Naive B cell (primary cell): Measurements from ENCODE around the gene DNAJC2. TPM values are rescaled to one million over a fixed set of nuclear protein-coding genes. Genes with fewer than 3 reads are reported as not detected.

Experiments
- ATAC-seq, 2 donors: fragments of 150-1000 bp; cut with Tn5 transposase; 2 replicates each; pipeline ENCODE4 v1.10.0; 2021; ENCODE audit warnings: low read depth in 2 of 2, mild to moderate bottlenecking in 2 of 2, moderate library complexity in 2 of 2
- DNase-seq: peaks from one replicate; pipeline ENCODE4 v3.0.0; 2022
- H3K27ac Mint-ChIP-seq, 6 donors: one replicate each; pipeline ENCODE4 v1.8.0; 2020 to 2022; ENCODE audit warnings: mild to moderate bottlenecking in 6 of 6, mixed read lengths in 6 of 6, moderate library complexity in 5 of 6, inconsistent platforms in 2 of 6
- H3K27me3 Mint-ChIP-seq, 3 donors: one replicate each; pipeline ENCODE4 v1.8.0; 2021 to 2022; ENCODE audit warnings: mixed read lengths in 3 of 3, mild to moderate bottlenecking in 1 of 3
- H3K36me3 Mint-ChIP-seq, 2 donors: one replicate each; pipeline ENCODE4 v1.8.0; 2020 to 2022; ENCODE audit warnings: mixed read lengths in 2 of 2, inconsistent platforms in 1 of 2, mild to moderate bottlenecking in 1 of 2
- H3K4me1 Mint-ChIP-seq, 3 donors: one replicate each; pipeline ENCODE4 v1.8.0; 2020 to 2022; ENCODE audit warnings: mixed read lengths in 3 of 3, inconsistent platforms in 1 of 3, mild to moderate bottlenecking in 1 of 3, moderate library complexity in 1 of 3
- H3K4me3 Mint-ChIP-seq, 8 donors: one replicate each; pipeline ENCODE4 v1.8.0; 2020 to 2022; ENCODE audit warnings: mild to moderate bottlenecking in 8 of 8, mixed read lengths in 8 of 8, moderate library complexity in 8 of 8, inconsistent platforms in 2 of 8
- H3K9me3 Mint-ChIP-seq, 7 donors: one replicate each; pipeline ENCODE4 v1.8.0; 2020 to 2022; ENCODE audit warnings: mixed read lengths in 7 of 7, mild to moderate bottlenecking in 5 of 7, inconsistent platforms in 2 of 7, moderate library complexity in 1 of 7
- polyA plus RNA-seq, 6 donors: library from polyadenylated mRNA; unstranded; fragments of 300-500 nt; fragmentation: Illumina TruSeq; gene quantifications; one replicate each; pipeline ENCODE4 v1.2.3, GENCODE V29; 2021; ENCODE audit warnings: low read depth in 6 of 6

Gene DNAJC2
- polyA plus RNA-seq, 6 donors from 2014 or later: 5.7 to 27.4 (median 17.0) TPM

DNA sequence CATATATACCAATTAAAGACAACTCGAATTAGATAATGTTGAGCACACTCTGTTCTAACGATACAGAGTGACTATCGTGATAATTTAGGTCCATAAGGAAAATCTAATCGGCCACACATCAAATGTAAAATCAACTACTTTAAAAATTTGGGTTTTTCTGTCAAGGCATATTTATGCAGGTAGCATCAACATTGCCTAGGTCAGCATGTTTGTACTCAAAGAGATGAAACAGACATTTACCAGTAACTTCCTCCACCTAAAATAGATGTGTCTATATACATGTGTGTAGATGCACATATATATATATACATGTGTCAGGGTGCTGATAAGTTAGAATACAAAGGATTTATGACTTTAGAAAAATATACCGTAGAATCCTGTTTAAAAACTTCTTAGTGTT is 24.9 kb upstream of the DNAJC2 start:
- Mint-ChIP-seq H3K4me1 (no peaks in the 10 kb centered on the region), H3K4me3 (no peak overlapping the region), H3K9me3 (no peaks in the 10 kb centered on the region), H3K27ac (no peak overlapping the region), H3K27me3 (no peaks in the 10 kb centered on the region), H3K36me3 (peaks cover 8 to 24% of the 10 kb centered on the region in 2 donors)
- ATAC-seq (no peak), DNase-seq (no peak)

DNA sequence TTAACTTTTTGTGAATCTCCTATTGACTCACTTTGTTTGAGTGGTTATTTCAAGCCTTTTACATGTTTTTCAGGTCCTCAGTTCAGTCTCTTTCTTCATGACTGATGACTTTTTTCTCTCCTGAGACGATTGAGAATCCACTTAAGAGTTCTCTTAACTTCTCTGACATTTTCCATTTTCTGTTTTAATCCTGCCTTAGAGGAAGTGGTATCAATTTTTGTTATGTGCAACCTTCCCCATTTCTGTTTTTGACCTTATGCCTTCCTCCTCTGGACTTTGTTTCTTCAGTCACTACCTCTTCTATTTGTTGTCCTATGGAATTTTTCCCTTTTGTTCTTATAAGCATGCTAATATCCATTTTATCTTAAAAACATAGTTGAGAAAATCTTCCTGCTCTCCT is 5.2 kb upstream of the DNAJC2 start:
- H3K27me3 Mint-ChIP-seq: no peaks in the 10 kb centered on the region
- peaks cover 41 to 71% (median 46%) of the 10 kb centered on the region in 3 donors for H3K4me1 Mint-ChIP-seq
- H3K27ac Mint-ChIP-seq: peak overlapping the region in 2 of 6 donors; percentile 0 to 42

DNA sequence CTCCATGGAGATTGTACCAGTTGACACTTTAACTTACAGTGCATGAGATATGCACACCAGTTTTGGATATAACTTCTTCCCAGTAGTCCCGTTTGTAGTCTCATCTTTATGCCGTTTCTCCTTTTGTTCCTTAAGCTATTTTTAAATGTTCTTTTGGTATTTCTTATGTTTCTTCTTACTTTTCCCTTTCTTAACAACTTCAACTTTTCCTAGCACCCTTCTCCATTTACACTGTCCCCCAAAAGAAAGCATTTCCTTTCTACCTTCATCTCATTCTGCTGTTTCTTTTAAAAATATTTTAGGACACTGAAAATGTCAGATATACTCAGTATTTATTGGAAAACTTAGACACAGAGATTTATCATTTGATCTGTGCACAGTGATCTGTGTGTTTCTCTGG is 4.4 kb upstream of the DNAJC2 start:
- Mint-ChIP-seq H3K27ac (peak overlapping the region in 3 of 6 donors; percentile 2 to 79 (median 47)), H3K36me3 (no peaks in the 10 kb centered on the region), H3K4me1 (peaks cover 43 to 76% (median 46%) of the 10 kb centered on the region in 3 donors), H3K9me3 (no peaks in the 10 kb centered on the region), H3K4me3 (peak overlapping the region; percentile 58 to 100 (median 96)), H3K27me3 (no peaks in the 10 kb centered on the region)
- ATAC-seq (no peak), DNase-seq (no peak)

More for the DNA sequence above, 5.2 kb upstream of the DNAJC2 start:
- no peaks in the 10 kb centered on the region for H3K36me3 Mint-ChIP-seq
- DNase-seq: no peak
- ATAC-seq: no peak
- peak overlapping the region in 5 of 8 donors; percentile 50 to 97 (median 75) for H3K4me3 Mint-ChIP-seq
- H3K9me3 Mint-ChIP-seq: no peaks in the 10 kb centered on the region

DNA sequence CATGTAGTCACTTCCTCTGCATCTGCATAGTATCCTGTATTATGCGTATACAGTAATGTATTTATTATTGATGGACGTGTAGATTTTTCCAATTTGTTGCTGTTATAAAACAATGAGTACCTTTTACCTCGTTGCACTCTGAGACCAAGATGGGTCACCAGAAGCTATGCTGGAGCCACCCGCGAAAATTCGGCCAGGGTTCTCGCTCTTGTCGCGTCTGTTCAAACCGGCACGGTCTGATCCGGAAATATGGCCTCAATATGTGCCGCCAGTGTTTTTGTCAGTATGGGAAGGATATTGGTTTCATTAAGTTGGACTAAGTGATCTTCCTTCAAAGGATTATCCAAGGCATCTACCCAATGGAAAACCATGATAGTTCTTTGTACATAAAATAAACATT is 3.9 kb upstream of the DNAJC2 start:
- peak overlapping the region; percentile 96 to 100 (median 100) for H3K4me3 Mint-ChIP-seq
- H3K4me1 Mint-ChIP-seq: peaks cover 46 to 79% (median 46%) of the 10 kb centered on the region in 3 donors
- no peaks in the 10 kb centered on the region for H3K27me3 Mint-ChIP-seq
- H3K36me3 Mint-ChIP-seq: no peaks in the 10 kb centered on the region
- ATAC-seq (no peak), DNase-seq (no peak)
- H3K27ac Mint-ChIP-seq: peak overlapping the region in 5 of 6 donors; percentile 80 to 98 (median 90)
- no peaks in the 10 kb centered on the region for H3K9me3 Mint-ChIP-seq

DNA sequence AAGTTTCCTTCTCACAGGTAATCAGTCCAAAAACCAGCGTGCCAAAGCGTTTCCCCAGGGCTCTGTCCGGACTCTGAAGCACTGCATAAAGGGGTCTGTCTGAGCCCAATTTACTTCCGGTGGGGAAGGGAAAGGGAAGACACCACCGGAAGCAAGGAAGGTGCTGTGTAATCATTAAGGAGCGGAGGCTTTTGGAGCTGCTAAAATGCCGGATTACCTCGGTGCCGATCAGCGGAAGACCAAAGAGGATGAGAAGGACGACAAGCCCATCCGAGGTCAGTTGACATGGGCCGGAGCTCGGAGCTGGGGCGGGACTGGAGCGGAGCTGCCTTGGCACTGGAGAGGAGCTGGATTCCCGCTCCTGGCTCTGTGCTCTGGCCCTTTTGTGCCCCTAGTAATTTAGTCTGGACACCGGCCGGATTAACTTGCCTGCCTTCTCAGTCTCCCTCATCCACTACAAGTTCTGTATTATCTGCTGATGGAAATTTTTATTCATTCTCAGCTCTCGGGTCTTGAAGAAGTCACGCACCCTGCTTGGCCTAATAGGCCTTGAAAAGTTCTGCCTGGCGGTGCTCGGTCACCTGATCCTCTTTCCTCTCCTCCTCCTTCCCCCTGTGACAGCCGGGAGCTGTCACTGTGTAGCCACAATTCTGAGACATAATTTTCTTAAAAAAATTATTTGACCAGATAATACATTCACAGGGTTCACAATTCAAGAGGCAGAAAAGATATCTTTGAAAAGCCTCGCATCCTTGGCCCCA is 3.1 kb upstream of the DNAJC2 start, which contains the start of gene PSMC2:
Gene PSMC2, plus strand, starts transcription at position 137 of the 761 bp plus-strand sequence. Its CDS starts 69 bp downstream, at position 206.
- DNase-seq: peak; percentile 80
- no peaks in the 10 kb centered on the region for H3K27me3 Mint-ChIP-seq
- peak within 1 kb of the TSS; percentile 96 to 100 (median 100) for H3K4me3 Mint-ChIP-seq
- H3K36me3 Mint-ChIP-seq: no peaks in the 10 kb centered on the region
- peak within 1 kb of the TSS; percentile 97 to 99 (median 98) for H3K27ac Mint-ChIP-seq
- H3K4me1 Mint-ChIP-seq: peaks cover 45 to 80% (median 46%) of the 10 kb centered on the region in 3 donors
- no peaks in the 10 kb centered on the region for H3K9me3 Mint-ChIP-seq
- ATAC-seq: peak; percentile 69 to 70

DNA sequence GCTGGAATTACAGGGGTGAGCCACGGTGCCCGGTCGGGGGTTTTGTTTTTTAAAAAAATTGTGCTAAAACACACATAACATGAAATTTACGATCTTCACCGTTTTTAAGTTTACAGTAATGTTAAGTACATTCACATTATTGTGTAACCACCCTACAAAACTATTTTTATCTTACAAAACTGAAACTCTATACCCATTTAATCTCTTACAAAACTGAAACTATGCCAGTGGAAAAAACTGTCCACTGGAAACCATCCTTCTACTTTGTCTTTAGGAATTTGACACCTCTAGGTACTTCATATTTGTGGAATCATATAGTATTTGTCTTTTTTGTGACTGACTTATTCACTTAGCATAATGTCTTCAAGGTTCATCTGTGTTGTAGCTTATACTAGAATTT is 1.8 kb upstream of the DNAJC2 start:
- DNase-seq: no peak
- Mint-ChIP-seq H3K4me3 (peak overlapping the region in 6 of 8 donors; percentile 12 to 100 (median 74)), H3K4me1 (peaks cover 42 to 78% (median 45%) of the 10 kb centered on the region in 3 donors), H3K27ac (peak overlapping the region in 1 of 6 donors; percentile 28), H3K9me3 (no peaks in the 10 kb centered on the region), H3K27me3 (no peaks in the 10 kb centered on the region), H3K36me3 (peaks cover 3 to 5% of the 10 kb centered on the region in 2 donors)
- no peak for ATAC-seq

DNA sequence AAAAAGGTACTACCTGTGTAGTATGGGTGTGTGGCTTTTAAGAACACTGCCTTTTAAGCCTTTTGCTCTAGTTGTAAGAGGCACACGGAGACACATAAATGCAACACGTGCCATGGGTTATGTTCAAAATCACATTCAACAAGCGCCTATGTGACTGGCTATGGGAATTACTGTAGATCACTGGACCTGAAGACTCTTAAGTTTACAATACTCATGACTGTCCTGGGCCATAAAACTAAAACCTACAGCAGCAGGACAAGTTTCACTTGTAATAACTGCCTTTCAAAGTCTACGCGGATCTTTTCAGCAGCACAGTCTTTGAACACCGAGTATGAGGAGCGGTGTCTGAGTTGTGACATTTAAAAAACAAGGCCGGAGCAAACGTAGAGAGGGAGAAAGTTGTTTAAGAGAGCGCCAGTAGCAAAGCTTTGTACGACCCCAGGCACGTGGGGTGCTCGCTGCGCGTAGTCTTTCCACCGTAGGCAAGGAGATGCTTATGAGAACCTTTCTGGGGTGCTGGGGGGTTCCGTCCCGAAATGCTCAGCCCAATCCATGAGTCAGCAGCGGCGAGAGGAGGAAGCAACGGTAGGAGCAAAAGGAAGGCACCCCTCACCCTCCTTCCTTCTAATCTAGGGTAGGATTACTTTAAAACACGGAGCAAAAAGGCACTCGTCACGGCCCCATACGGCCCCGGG is 662 bp downstream of the DNAJC2 start:
- ATAC-seq (peak; percentile 15 to 29), DNase-seq (no peak)
- no peaks in the 10 kb centered on the region for H3K27me3 Mint-ChIP-seq
- H3K4me3 Mint-ChIP-seq: peak overlapping the region; percentile 94 to 100 (median 98)
- H3K36me3 Mint-ChIP-seq: peaks cover 22 to 27% of the 10 kb centered on the region in 2 donors
- H3K9me3 Mint-ChIP-seq: no peaks in the 10 kb centered on the region
- H3K4me1 Mint-ChIP-seq: peaks cover 45 to 70% (median 48%) of the 10 kb centered on the region in 3 donors
- H3K27ac Mint-ChIP-seq: peak overlapping the region; percentile 96 to 99 (median 98)

DNA sequence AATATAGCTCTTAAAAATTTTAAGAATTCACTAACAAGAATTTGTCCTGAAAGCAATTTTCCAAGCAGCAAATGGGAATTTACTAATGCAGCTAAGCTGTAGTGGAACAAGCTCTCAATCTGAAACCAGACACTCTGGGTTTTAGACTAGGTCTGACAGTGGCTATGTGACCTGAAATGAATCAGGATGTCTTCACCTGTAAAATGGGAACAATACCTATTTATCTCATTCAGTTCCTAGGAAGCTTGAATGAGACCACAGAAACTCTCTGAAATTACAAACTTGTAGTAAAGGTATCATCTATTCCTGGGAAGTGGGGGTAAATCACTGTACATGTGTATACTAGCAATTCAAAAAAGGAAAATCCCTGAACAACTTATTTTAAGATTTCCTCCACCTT is 1.2 kb downstream of the DNAJC2 start:
- Mint-ChIP-seq H3K4me1 (peaks cover 42 to 64% (median 43%) of the 10 kb centered on the region in 3 donors), H3K9me3 (no peaks in the 10 kb centered on the region), H3K27me3 (no peaks in the 10 kb centered on the region), H3K36me3 (peaks cover 22 to 29% of the 10 kb centered on the region in 2 donors), H3K27ac (peak overlapping the region in 3 of 6 donors; percentile 97 to 98 (median 97)), H3K4me3 (peak overlapping the region in 7 of 8 donors; percentile 94 to 100 (median 98))
- ATAC-seq (no peak), DNase-seq (no peak)

DNA sequence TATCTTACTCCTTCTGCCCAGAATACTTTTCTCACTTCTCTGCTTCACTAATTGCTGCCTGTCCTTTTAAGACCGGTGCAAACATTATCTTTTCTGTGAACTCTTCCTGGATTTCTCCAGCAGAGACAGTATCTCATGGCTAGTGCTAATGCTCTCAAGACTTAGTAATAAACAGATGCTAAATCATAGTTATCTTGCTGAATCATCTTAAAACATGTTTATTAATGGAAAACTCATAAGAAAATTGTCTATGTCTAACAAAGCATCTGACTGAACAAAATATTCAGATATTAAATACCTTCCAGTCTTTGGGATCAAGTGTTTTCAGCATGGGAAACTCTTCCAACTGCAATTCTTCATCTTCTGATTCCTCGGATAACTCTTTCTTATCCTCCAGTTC is 3.1 kb downstream of the DNAJC2 start:
- Mint-ChIP-seq H3K36me3 (peaks cover 22 to 43% of the 10 kb centered on the region in 2 donors), H3K4me1 (peaks cover 31 to 48% (median 35%) of the 10 kb centered on the region in 3 donors), H3K27ac (no peak overlapping the region), H3K4me3 (peak overlapping the region in 2 of 8 donors; percentile 9 to 48), H3K27me3 (no peaks in the 10 kb centered on the region), H3K9me3 (no peaks in the 10 kb centered on the region)
- ATAC-seq: no peak
- no peak for DNase-seq

DNA sequence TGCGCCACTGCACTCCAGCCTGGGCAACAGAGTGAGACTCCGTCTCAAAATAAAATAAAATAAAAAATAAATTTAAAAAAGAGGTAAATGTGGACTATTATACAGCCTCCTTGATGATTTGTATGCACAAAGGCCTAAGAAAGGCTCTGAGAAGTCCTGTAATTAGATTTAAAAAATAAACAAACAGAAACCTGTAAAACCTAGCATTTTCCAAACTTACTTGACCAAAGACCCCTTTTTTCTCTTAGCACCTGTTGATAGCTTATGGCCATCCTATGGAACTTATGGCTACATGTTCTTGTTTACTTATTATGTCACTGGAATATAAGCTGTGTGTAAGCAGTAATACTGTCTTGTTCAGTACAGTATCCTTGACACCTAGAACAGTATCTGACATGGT is 5.7 kb downstream of the DNAJC2 start:
- Mint-ChIP-seq H3K9me3 (no peaks in the 10 kb centered on the region), H3K4me3 (no peak overlapping the region), H3K36me3 (peaks cover 22 to 43% of the 10 kb centered on the region in 2 donors), H3K4me1 (peaks cover 26 to 31% (median 27%) of the 10 kb centered on the region in 3 donors), H3K27me3 (no peaks in the 10 kb centered on the region), H3K27ac (no peak overlapping the region)
- DNase-seq (no peak), ATAC-seq (no peak)

DNA sequence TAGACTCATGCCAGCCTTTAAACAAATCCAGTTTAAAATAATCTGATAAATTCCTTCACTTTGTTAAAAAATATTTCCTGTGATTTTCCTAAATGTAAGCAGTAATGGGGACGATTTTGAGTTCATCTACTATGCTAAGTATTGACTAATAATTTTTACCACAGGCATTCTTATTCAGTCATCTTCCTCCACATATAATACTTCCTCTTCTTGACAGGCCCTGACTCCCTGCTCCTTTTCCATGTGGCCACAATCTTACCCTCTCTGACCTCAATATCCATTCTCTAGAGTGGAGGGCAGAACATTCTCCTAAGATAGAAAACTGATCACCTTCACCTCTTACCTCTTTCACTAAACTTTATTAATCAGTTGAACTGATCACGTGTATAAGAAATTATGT is 7.8 kb downstream of the DNAJC2 start:
- ATAC-seq (no peak), DNase-seq (no peak)
- peaks cover 27 to 43% of the 10 kb centered on the region in 2 donors for H3K36me3 Mint-ChIP-seq
- no peak overlapping the region for H3K27ac Mint-ChIP-seq
- H3K27me3 Mint-ChIP-seq: no peaks in the 10 kb centered on the region
- no peaks in the 10 kb centered on the region for H3K9me3 Mint-ChIP-seq
- H3K4me3 Mint-ChIP-seq: no peak overlapping the region
- peaks cover 18 to 25% (median 22%) of the 10 kb centered on the region in 3 donors for H3K4me1 Mint-ChIP-seq

DNA sequence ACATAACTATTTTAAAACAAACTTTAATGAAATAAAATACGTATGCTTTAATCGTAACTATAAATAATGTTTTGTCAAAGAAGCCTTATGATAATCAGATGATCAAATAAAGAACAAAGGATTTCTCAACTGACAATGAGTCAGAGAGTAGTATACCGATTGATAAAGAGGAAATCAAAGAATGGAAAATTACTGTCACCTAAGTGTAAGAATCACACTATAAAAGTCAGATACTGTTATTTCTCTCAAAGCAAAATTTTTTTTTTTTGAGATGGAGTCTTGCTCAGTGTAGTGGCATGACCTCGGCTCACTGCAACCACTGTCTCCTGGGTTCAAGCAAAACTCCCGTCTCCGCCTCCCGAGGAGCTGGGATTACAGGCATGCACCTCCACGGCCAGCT is 18.8 kb downstream of the DNAJC2 start:
- DNase-seq (no peak), ATAC-seq (no peak)
- no peak overlapping the region for H3K4me3 Mint-ChIP-seq
- peaks cover 5 to 8% of the 10 kb centered on the region in 2 donors for H3K36me3 Mint-ChIP-seq
- peak overlapping the region in 1 of 6 donors; percentile 37 for H3K27ac Mint-ChIP-seq
- no peaks in the 10 kb centered on the region for H3K9me3 Mint-ChIP-seq
- H3K27me3 Mint-ChIP-seq: no peaks in the 10 kb centered on the region
- no peaks in the 10 kb centered on the region for H3K4me1 Mint-ChIP-seq

DNA sequence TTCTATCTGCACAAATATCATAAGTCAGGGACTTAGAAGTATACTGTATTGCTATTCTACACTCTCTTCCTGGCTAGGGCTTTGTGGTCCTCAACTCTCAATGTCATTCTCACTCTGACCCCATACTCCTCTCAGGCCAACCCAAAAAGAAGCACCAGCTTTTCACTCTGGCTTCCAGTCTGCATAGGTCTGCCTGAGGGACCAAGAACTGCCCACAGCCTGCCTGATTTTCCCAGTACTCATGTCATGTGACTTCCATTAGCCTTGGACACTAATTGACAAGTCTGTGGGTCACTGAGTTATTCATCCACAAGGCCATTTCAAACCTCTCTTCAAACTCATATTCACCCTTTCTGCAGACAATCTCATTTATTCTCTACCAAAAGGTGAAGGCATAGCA is 27.6 kb downstream of the DNAJC2 start:
- H3K27ac Mint-ChIP-seq: peak overlapping the region in 3 of 6 donors; percentile 52 to 70 (median 59)
- DNase-seq (no peak), ATAC-seq (no peak)
- H3K4me3 Mint-ChIP-seq: no peak overlapping the region
- H3K36me3 Mint-ChIP-seq: peaks cover 16 to 25% of the 10 kb centered on the region in 2 donors
- peaks cover 0 to 8% (median 6%) of the 10 kb centered on the region in 3 donors for H3K4me1 Mint-ChIP-seq
- H3K27me3 Mint-ChIP-seq: no peaks in the 10 kb centered on the region
- H3K9me3 Mint-ChIP-seq: no peaks in the 10 kb centered on the region
